SK-MEL-5 (cell line): ENCODE data around the gene TRPM8. TPM values are rescaled to one million over a fixed set of nuclear protein-coding genes. Genes with fewer than 3 reads are reported as not detected.

ENCODE experiments used
- DNase-seq: peaks from one replicate; pipeline ENCODE4 v3.0.0-alpha.2; 2016; ENCODE audit warnings: low read depth, low spot score
- in situ Hi-C: cut with HindIII; loops from 2 replicates; pipeline ENCODE4 v1.10.0; 2016; ENCODE audit warnings: low sequenced_read_pairs, high pct_unique_total_duplicates, low pct_unique_long_range_greater_than_20kb
- total RNA-seq: library from RNA; depleted of rRNA; stranded (reverse); fragments of >200 nt; shearing (Covaris generic); gene quantifications from 2 replicates; pipeline ENCODE4 v1.2.3, GENCODE V29; 2014

TRPM8 gene
- total RNA-seq, 1 experiment from 2014 or later = 28.7 TPM

- DNase-seq = no peak
- in situ Hi-C loops = no loop called here
Observed at GRCh38 chr2:234015861-234016260, 98.7 kb downstream of the TRPM8 start.

DNA sequence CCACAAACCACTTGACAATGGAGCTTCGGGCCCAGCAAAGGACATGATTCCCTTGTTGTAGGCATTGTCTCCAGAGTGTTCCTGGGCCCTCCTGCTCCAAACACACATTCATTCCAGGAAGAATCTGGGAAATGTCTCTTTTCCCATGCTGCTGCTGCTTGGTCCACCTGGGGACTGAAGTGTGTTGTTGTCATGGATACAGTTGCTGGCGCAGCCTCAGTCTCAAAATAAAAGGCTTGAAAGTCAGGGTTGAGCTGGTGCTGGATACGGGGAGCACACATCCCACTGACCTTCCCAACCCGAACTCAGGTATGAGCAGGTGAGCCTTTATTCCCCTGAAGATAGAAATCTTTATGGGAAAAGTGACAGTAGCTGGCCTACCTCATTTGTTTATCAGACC lies 102.7 kb downstream of the TRPM8 start:
- no peak for DNase-seq
- in situ Hi-C loops = no loop called here

GRCh38 chr2:234020332-234020731 lies 103.2 kb downstream of the TRPM8 start:
- DNase-seq = no peak
- in situ Hi-C loops = no loop called here

DNA sequence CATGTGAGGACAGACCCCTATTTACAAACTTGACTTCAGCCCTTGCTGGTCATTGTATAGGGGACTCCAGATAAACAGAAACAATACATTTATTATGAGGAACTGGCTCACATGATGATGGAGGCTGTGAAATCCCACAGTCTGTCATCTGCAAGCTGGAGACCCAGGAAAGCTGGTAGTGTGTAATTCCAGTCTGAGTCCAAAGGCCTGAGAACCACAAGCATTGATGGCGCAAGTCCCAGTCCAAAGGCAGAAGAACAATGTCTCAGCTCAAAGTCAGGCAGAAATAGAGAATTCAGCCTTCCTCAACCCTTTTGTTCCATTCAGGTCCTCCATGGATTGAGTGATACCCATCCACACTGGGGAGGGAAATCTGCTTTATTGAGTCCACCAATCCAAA lies 105.3 kb downstream of the TRPM8 start:
- in situ Hi-C loops = no loop called here
- DNase-seq = peak; percentile 26

- in situ Hi-C loops = no loop called here
- no peak for DNase-seq
Observed at GRCh38 chr2:234024304-234024703, 107.1 kb downstream of the TRPM8 start.

DNA sequence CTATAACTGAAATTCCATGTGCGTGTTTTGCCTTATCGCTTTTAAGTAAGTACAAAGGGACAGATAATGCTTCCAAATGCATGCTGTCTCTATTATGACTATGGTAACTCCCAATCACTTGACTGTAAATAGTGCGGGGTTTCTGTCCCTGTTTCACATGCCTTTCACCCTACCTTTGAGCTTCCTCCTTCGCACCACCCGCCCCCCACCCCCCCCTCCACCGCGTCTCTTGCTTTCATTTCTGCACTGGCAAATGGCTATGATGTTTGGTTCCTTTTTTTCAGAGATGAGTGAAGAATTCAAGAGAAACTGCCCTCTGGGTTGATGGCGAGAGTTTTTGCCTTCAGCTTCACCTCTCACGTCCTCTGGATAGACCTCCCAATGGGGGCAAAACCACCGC lies 108.3 kb downstream of the TRPM8 start:
- in situ Hi-C loops = no loop called here
- DNase-seq = no peak

DNA sequence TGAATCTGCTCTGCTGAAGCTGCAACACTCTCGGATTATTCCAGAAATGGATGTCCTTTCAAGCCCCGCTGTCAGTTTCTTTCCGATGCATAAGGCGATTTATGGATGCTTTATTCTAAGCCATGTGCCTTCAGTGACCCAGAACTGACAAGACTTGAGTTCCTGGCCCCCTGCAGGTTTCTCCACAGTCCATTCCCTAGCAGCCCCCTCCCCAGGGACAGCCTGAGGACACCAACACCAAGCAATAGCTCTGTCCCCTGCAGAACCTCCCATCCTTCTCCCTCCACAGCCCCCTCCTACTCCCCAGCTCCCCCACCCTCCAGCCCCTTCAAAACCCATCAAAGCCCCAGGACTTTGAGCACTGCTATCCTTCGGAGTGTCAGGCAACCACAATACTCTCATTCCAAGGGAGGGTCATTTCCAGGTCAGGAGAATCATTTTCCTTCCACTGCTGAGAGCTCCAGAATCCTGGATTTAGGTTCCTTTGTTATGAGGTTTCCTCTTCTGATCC lies 108.8 kb downstream of the TRPM8 start:
- in situ Hi-C loops = no loop called here
- no peak for DNase-seq

DNA sequence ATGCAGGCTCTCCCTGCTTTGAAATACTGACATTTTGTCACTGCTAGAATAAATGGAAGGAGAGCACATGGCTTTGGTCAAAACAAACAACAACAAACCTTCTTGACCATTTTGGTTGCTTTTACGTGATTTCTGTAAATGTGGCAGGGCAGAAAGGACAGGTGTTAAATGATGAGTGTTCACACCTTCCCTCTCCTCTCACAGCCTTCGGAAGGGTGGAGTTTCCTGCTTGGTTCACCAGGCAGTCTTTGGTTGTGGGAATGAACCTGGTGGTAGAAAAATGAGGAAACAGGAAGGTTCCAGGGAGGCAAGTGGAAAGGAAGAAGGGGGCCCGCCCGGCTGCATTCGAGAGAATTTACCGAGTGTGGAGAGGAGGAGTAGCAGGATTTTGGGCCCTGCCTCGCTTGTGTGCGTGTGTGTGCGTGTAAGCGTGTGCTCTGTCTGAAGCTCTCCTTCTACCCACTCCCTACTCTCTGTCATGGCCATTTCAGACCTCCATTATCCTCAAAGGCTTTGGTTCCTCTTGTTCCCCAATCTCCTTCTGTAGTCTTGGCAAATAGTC lies 109.6 kb downstream of the TRPM8 start:
- in situ Hi-C loops = no loop called here
- no peak for DNase-seq

DNA sequence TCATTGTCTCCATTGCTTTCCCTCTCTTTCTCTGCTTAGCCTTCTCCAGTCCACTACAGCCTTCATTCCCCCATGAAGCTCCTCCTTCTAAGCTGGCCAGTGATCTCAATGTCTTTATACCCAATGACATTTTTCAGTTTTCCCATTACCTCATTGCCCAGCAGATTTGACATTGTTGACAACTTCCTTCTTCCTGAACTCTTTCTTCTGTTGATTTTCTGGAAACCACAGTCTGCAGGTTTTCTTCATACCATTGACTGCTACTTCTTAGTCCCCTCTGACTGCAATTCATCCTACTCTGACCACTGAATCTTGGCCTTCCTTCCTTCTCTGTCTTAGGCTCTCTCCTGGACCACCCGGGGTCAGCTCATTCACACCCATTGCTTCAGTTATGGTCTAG lies 110.5 kb downstream of the TRPM8 start:
- DNase-seq = no peak
- in situ Hi-C loops = no loop called here

GRCh38 chr2:234029150-234029733 lies 112.1 kb downstream of the TRPM8 start:
- in situ Hi-C loops = no loop called here
- DNase-seq = no peak

GRCh38 chr2:234031207-234031606 lies 114.0 kb downstream of the TRPM8 start:
- no peak for DNase-seq
- in situ Hi-C loops = no loop called here

DNA sequence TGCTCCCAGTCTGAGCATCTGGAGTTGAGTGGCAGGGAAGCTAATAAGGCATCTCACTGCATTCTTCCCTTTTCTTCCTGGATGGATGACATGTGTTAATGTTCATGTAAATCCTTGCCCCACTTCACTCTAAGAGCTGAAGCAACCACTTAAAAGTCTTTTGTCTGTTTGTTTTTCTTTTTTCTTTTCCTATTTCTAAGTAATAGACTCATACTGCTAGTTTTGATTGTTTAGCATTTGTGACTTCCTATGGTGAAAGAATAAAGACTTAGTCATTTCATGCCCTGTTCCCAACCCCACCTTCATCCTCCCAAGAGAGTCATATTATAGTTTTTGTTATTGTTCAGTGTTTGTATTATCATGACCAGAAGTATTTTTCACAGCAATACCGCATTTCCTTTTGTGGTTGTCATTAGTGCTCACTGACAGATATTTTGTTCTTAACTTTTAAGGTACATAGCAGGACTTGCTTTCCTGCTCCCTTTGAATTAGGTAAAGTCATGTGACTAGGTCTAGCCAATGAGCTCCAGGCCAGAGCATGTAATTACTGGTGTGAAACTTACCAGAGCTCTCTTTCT lies 115.2 kb downstream of the TRPM8 start:
- DNase-seq = no peak
- in situ Hi-C loops = no loop called here

DNA sequence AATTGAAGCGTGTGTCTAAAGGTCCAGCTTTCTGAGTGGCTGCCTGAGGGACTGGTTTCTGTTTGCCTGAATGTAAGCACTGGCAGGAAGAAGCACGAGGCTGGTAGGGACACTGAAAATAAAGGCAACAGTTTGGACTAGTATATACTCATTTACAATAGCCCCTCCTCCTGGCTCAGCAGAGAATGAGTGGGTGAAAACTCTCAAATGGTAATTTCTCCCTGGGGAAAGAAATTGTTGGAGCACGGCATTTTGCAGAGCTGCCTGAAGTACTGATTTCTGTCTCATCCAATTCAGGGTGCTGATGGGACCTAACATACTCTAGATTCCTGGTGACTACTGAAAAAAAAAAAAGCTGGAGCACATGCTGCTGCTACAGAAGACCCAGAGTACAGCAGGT lies 116.0 kb downstream of the TRPM8 start:
- in situ Hi-C loops = no loop called here
- DNase-seq = peak; percentile 25

DNA sequence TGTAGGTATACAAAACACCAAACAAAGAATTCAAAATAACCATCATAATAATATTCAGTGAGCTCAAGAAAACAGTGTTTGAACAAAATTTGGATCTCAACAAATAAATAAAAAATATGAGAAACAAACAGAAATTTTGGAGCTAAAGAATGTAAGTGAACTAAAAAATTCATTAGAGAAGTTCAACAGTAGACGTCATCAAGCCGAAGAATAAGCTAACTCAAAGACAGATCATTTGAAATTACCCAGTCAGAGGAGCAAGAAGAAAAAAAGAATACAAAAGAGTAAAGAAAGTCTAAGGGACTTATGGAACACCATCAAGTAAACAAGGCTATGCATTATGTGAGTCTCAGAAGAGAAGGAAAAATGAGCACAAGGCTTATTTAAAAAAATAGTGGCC lies 116.7 kb downstream of the TRPM8 start:
- in situ Hi-C loops = no loop called here
- no peak for DNase-seq

GRCh38 chr2:234038076-234038802 lies 121.1 kb downstream of the TRPM8 start:
- DNase-seq = no peak
- in situ Hi-C loops = no loop called here

DNA sequence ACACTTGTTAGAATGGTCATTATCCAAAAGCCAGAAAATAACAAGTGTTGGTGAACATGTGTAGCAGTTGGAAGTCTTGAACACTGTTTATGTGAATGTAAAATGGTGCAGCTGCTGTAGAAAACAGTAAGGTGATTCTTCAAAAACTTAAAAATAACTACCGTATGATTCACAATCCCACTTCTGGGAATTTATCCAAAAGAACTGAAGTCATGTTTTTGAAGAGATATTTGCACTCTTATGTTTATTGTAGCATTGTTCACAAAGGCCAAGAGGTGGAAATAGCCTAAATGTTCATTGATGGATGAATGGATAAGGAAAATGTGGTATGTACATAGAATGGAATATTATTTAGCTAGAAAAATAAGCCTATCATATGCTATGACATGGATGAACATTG lies 127.0 kb downstream of the TRPM8 start:
- DNase-seq = peak; percentile 62
- in situ Hi-C loops = no loop called here

GRCh38 chr2:234046521-234046920 lies 129.3 kb downstream of the TRPM8 start:
- DNase-seq = no peak

DNA sequence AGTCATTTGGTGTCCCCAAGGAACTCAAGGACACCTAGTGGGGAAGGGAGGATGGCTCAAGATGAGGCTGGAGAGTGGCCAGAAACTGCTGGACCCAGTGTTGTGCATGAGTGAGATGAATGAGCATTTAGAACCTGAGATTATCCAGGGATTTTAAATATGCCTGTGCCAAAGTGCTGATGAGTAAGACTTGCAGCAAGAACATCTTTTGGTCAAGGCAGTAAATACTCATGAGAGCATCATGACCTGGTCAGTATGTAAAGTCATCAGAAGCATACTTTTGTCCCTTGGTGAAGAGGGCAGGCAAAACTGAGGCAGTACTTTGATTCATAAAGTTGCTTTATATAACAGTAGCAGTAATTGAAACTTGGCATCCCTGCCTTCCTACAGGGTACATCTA lies 130.2 kb downstream of the TRPM8 start:
- no peak for DNase-seq
- in situ Hi-C loops = no loop called here

More at GRCh38 chr2:234046521-234046920, 129.3 kb downstream of the TRPM8 start:
- in situ Hi-C loops = no loop called here

- in situ Hi-C loops = no loop called here
- DNase-seq = no peak
Observed at GRCh38 chr2:234048049-234048448, 130.9 kb downstream of the TRPM8 start.
